Uterus (tissue), 2 donors: ENCODE measurements around the gene COG8.

Experiments
- POLR2A ChIP-seq, 2 donors: fragments of 450-650 bp; IDR thresholded peaks; one replicate each; pipeline ENCODE4 v1.6.1; 2016; ENCODE audit warnings: antibody characterized with exemption in 2 of 2, mild to moderate bottlenecking in 1 of 2, moderate library complexity in 1 of 2
- TF ChIP-seq, protein P1 (sequence below), 4 experiments: fragments of 200-600 bp in 2 of 4; fragments of 450-650 bp in 2 of 4; sonication (generic) in 2 of 4; IDR thresholded peaks; one replicate each; pipeline ENCODE4 v1.5.1; 2016 to 2019; ENCODE audit warnings: antibody characterized with exemption in 4 of 4, mild to moderate bottlenecking in 2 of 4, moderate library complexity in 1 of 4

DNA sequence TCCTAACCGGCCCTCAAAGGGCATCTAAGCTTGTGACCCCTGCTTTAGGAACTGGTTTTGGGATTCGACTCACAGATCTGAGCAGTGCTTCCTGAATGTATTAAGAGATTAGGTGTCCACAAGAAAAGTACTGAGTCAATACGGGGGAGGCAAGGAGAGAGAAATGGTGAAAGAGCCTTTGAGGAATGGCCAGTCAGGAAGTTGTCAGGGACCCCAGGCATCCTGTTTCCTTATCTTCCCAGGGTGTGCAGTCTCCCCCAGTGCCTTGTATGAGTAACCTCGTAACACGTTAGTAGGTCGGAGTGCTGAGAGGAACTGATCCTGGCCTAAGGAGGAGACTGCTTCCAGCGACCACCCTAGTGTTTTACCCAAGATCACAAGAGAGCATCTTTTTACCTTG is 28.6 kb upstream of the COG8 start:
- TF ChIP-seq, protein P1, sequence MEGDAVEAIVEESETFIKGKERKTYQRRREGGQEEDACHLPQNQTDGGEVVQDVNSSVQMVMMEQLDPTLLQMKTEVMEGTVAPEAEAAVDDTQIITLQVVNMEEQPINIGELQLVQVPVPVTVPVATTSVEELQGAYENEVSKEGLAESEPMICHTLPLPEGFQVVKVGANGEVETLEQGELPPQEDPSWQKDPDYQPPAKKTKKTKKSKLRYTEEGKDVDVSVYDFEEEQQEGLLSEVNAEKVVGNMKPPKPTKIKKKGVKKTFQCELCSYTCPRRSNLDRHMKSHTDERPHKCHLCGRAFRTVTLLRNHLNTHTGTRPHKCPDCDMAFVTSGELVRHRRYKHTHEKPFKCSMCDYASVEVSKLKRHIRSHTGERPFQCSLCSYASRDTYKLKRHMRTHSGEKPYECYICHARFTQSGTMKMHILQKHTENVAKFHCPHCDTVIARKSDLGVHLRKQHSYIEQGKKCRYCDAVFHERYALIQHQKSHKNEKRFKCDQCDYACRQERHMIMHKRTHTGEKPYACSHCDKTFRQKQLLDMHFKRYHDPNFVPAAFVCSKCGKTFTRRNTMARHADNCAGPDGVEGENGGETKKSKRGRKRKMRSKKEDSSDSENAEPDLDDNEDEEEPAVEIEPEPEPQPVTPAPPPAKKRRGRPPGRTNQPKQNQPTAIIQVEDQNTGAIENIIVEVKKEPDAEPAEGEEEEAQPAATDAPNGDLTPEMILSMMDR (IDR thresholded peaks at IDR 0.05), result no peak
- no peak for TF ChIP-seq POLR2A (IDR thresholded peaks at IDR 0.05)
